ENCODE data around the gene OR2A2. TPM values are rescaled to one million over a fixed set of nuclear protein-coding genes. Genes with fewer than 3 reads are reported as not detected.

OR2A2 gene
- total and polyA plus RNA-seq, 10 of the 15 experiments (the other 5 are each of a cell fraction or from before 2014, with no cell fraction given): not detected

DNA sequence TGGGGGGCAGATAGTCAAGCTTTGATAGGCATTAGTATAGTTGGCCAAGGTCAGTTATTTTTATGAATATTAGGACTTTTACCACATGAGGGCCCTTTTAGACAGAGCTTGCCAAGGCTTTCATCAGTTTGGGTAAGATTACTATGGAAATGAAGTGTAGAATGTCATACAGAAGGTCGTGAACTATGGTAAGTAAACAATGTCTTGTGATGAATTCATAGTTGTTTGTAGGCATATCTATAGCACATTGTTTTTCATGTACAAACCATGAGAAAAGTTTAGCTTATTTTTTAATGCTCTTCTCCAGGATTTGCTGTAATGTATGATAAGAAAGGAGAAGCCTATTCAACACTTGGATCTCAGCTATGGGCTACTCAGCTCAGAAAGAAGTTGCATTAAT lies 4.3 kb downstream of the OR2A2 start:
- FAIRE-seq (no peak), ATAC-seq (no peak), DNase-seq (ENCODE audit: low read depth, low spot score) (no peak)
- no peak overlapping the region for H3K27ac ChIP-seq (ENCODE audit: control insufficient read depth, insufficient read depth)
- H3K36me3 ChIP-seq (ENCODE audit: control insufficient read depth in 2 of 2, insufficient read depth in 2 of 2, low read length in 1 of 2): no peaks in the 10 kb centered on the region
- no peak overlapping the region for H3K9ac ChIP-seq (ENCODE audit: control insufficient read depth, insufficient read depth, low read length)
- BruUV-seq (replicated peaks): no TSS peak
- intact Hi-C loops (cut with micrococcal nuclease; ENCODE audit: unreplicated experiment) (no loop called here), in situ Hi-C loops (cut with MboI) (no loop called here)
- no peak overlapping the region for H2AFZ ChIP-seq (ENCODE audit: control insufficient read depth, low read depth, low read length)
- SMC1A ChIA-PET (ENCODE audit: uncharacterized antibody, unreplicated experiment): interaction anchor here (0.6 to 2.3 kb wide), 3 partner anchors 13 to 23 kb away, joined by 3 to 7 read pairs (median 3); no protein-coding TSS in a partner anchor
- TF ChIP-seq, protein P1, sequence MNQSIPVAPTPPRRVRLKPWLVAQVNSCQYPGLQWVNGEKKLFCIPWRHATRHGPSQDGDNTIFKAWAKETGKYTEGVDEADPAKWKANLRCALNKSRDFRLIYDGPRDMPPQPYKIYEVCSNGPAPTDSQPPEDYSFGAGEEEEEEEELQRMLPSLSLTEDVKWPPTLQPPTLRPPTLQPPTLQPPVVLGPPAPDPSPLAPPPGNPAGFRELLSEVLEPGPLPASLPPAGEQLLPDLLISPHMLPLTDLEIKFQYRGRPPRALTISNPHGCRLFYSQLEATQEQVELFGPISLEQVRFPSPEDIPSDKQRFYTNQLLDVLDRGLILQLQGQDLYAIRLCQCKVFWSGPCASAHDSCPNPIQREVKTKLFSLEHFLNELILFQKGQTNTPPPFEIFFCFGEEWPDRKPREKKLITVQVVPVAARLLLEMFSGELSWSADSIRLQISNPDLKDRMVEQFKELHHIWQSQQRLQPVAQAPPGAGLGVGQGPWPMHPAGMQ (IDR thresholded peaks at IDR 0.05; ENCODE audit: borderline replicate concordance): no peak
- no peak for TF ChIP-seq CHD4 (IDR thresholded peaks at IDR 0.05)
- TF ChIP-seq MXI1 (IDR thresholded peaks at IDR 0.05; ENCODE audit: low read depth, low read length): no peak
- TF ChIP-seq ATF7 (IDR thresholded peaks at IDR 0.05; ENCODE audit: low read depth): no peak
- no peak for TF ChIP-seq NRF1 (conservative IDR thresholded peaks at IDR 0.05; ENCODE audit: low read depth, low read length)
- no peak for TF ChIP-seq SIX5 (IDR thresholded peaks at IDR 0.05; ENCODE audit: low read depth, low read length, severe bottlenecking)
- TF ChIP-seq CBX3 (IDR thresholded peaks at IDR 0.05; ENCODE audit: borderline replicate concordance, low read depth): no peak
- TF ChIP-seq, protein P2, sequence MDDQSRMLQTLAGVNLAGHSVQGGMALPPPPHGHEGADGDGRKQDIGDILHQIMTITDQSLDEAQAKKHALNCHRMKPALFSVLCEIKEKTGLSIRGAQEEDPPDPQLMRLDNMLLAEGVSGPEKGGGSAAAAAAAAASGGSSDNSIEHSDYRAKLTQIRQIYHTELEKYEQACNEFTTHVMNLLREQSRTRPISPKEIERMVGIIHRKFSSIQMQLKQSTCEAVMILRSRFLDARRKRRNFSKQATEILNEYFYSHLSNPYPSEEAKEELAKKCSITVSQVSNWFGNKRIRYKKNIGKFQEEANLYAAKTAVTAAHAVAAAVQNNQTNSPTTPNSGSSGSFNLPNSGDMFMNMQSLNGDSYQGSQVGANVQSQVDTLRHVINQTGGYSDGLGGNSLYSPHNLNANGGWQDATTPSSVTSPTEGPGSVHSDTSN (IDR thresholded peaks at IDR 0.05; ENCODE audit: insufficient replicate concordance, low read depth, low read length): no peak
- TF ChIP-seq, protein P3, sequence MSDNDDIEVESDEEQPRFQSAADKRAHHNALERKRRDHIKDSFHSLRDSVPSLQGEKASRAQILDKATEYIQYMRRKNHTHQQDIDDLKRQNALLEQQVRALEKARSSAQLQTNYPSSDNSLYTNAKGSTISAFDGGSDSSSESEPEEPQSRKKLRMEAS (IDR thresholded peaks at IDR 0.05; ENCODE audit: low read depth, low read length): no peak
- no peak for TF ChIP-seq SUZ12 (IDR thresholded peaks at IDR 0.05; ENCODE audit: unreplicated experiment)
- H3K4me1 ChIP-seq (ENCODE audit: control insufficient read depth, insufficient read depth, low read length): no peaks in the 10 kb centered on the region
- no peak overlapping the region for H3K4me2 ChIP-seq (ENCODE audit: control insufficient read depth, insufficient read depth)
- 0% methylated on average over 1 of the region's 1 CpG for WGBS (ENCODE audit: insufficient coverage, insufficient replicate concordance, low lambda C conversion rate, missing lambda C conversion rate)
- CTCF ChIA-PET: interaction anchor here (1.9 kb wide), 1 partner anchor 14 kb away, joined by 10 read pairs; no protein-coding TSS in a partner anchor
- POLR2A ChIA-PET: no interaction called here
- RAD21 ChIA-PET (ENCODE audit: unreplicated experiment): interaction anchor here (2.0 kb wide), 1 partner anchor 14 kb away, joined by 6 read pairs; no protein-coding TSS in a partner anchor
- no peaks in the 10 kb centered on the region for H3K9me3 ChIP-seq (replicated peaks; ENCODE audit: control insufficient read depth, insufficient read depth, low read length)
- H3K27me3 ChIP-seq (replicated peaks in 1 of 2; ENCODE audit: control insufficient read depth in 2 of 2, insufficient read depth in 2 of 2, low read length in 1 of 2): no peaks in the 10 kb centered on the region
- H3K79me2 ChIP-seq (ENCODE audit: control insufficient read depth, insufficient read depth, low read length): no peaks in the 10 kb centered on the region
- H4K20me1 ChIP-seq (ENCODE audit: control insufficient read depth, insufficient read depth): no peaks in the 10 kb centered on the region
- H3K4me3 ChIP-seq: no peak overlapping the region

All from GM12878 (cell line).